CD8-positive, alpha-beta memory T cell (primary cell): Measurements from ENCODE around the gene LITAFD. TPM values are rescaled to one million over a fixed set of nuclear protein-coding genes. Genes with fewer than 3 reads are reported as not detected.
A peak's percentile ranks its signal among the peaks of the same experiment; 100 is the strongest.

Experiments
- CTCF ChIA-PET: fragments of 350-600 bp; sonication (Branson Sonifier 250); formaldehyde crosslinking; loops from one replicate; lab custom pipeline; 2021; ENCODE audit warnings: antibody characterized with exemption; lab: Charles Lee
- POLR2A ChIA-PET: fragments of 350-600 bp; sonication (Branson Sonifier 250); formaldehyde crosslinking; loops from one replicate; lab custom pipeline; 2021; ENCODE audit warnings: antibody characterized with exemption; lab: Charles Lee
- DNase-seq, 5 donors: peaks; one replicate each; pipeline versions ENCODE4 v3.0.0 to v3.0.0-alpha.2; 2020 to 2022; ENCODE audit warnings: mixed read lengths in 1 of 5
- H3K27ac ChIP-seq: one replicate; pipeline ENCODE4 v1.7.0; 2013; ENCODE audit warnings: low read depth, mild to moderate bottlenecking, low read length, moderate library complexity
- H3K27me3 ChIP-seq: 2 replicates; pipeline ENCODE4 v1.7.0; 2013; ENCODE audit warnings: low read length, mild to moderate bottlenecking; ENCODE audit not compliant: insufficient read depth, poor library complexity, severe bottlenecking
- H3K36me3 ChIP-seq: 2 replicates; pipeline ENCODE4 v1.7.0; 2013; ENCODE audit warnings: mild to moderate bottlenecking, low read length, moderate library complexity; ENCODE audit not compliant: insufficient read depth
- H3K4me1 ChIP-seq: 2 replicates; pipeline ENCODE4 v1.7.0; 2013; ENCODE audit warnings: mild to moderate bottlenecking, low read length, moderate library complexity; ENCODE audit not compliant: insufficient read depth
- H3K4me3 ChIP-seq: 2 replicates; pipeline ENCODE4 v1.7.0; 2013; ENCODE audit warnings: mild to moderate bottlenecking, low read length
- H3K9me3 ChIP-seq: 2 replicates; pipeline ENCODE4 v1.7.0; 2013; ENCODE audit warnings: mild to moderate bottlenecking, low read length
- H3K27ac Mint-ChIP-seq, 8 donors: one replicate each; pipeline ENCODE4 v1.8.0; 2020 to 2021; ENCODE audit warnings: mixed read lengths in 8 of 8, mild to moderate bottlenecking in 6 of 8, inconsistent platforms in 3 of 8, moderate library complexity in 3 of 8
- H3K27me3 Mint-ChIP-seq, 2 donors: one replicate each; pipeline ENCODE4 v1.8.0; 2020 to 2021; ENCODE audit warnings: mixed read lengths in 2 of 2, mild to moderate bottlenecking in 1 of 2, moderate library complexity in 1 of 2
- H3K36me3 Mint-ChIP-seq, 3 donors: one replicate each; pipeline ENCODE4 v1.8.0; 2020 to 2021; ENCODE audit warnings: mixed read lengths in 3 of 3, inconsistent platforms in 1 of 3, mild to moderate bottlenecking in 1 of 3
- H3K4me1 Mint-ChIP-seq, 3 donors: one replicate each; pipeline ENCODE4 v1.8.0; 2020 to 2021; ENCODE audit warnings: mixed read lengths in 3 of 3, inconsistent platforms in 1 of 3, mild to moderate bottlenecking in 1 of 3
- H3K4me3 Mint-ChIP-seq, 7 donors: one replicate each; pipeline ENCODE4 v1.8.0; 2020 to 2021; ENCODE audit warnings: mixed read lengths in 7 of 7, mild to moderate bottlenecking in 6 of 7, moderate library complexity in 4 of 7, inconsistent platforms in 2 of 7
- H3K9me3 Mint-ChIP-seq, 5 donors: one replicate each; pipeline ENCODE4 v1.8.0; 2020 to 2022; ENCODE audit warnings: mixed read lengths in 5 of 5, mild to moderate bottlenecking in 3 of 5, moderate library complexity in 2 of 5, inconsistent platforms in 1 of 5
- polyA plus RNA-seq: library from polyadenylated mRNA; unstranded; fragments of 300-500 nt; fragmentation: Illumina TruSeq; gene quantifications from one replicate; pipeline ENCODE4 v1.2.3, GENCODE V29; 2021
- total RNA-seq, 2 experiments: library from RNA; stranded (reverse); gene quantifications; one replicate each; pipeline ENCODE4 v1.2.3, GENCODE V29; 2021

Gene LITAFD
- total and polyA plus RNA-seq, 3 experiments from 2014 or later, result not detected

DNA sequence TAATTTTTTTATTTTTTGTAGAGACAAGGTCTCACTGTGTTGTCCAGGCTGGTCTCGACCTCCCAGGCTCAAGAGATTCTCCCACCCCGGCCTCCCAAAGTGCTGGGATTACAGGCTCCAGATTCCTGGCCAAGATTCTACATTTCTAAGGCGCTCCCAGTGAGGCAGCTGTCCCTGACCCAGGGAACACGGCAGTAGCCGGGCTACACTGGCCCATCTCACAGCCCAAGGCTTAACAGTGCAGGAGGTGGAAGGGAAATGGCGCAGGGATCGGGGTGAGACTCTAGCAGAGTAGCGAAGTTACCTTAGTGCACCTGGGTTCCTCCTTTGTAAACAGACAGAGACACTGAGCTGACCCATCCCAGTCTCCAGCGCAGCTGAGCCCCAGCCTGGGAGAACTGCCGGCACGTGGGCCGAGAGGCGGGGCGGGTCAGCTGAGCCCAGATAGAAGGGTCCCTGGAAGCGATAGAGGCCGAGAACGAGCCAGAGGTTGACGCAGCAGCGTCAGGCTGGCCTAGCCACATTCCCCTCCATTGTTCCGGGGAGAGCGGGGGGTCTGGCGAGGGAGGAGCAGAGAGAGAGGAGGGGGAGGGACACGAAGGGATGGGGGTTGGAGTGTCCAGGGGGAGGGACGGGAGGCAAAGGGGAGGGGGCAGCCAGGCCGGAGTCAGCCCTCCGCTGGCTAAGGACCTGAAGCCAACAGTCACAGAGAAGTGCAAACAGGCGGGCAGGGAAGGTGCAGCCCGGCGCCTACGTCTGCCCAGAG, 15.8 kb upstream of the LITAFD start:
- Mint-ChIP-seq H3K4me1 (peaks cover 51 to 67% (median 51%) of the 10 kb centered on the region in 3 donors), H3K27ac (peak overlapping the region in 7 of 8 donors; percentile 34 to 89 (median 45)), H3K27me3 (no peaks in the 10 kb centered on the region), H3K4me3 (peak overlapping the region; percentile 32 to 88 (median 65)), H3K9me3 (no peaks in the 10 kb centered on the region), H3K36me3 (peaks cover 0 to 15% (median 0%) of the 10 kb centered on the region in 3 donors)
- Histone ChIP-seq H3K27ac (no peak overlapping the region), H3K27me3 (no peaks in the 10 kb centered on the region), H3K36me3 (peaks cover 5% of the 10 kb centered on the region), H3K4me1 (peaks cover 30% of the 10 kb centered on the region), H3K9me3 (no peaks in the 10 kb centered on the region), H3K4me3 (no peak overlapping the region)
- no peak for DNase-seq
- ChIA-PET CTCF (interaction anchor here (0.8 to 1.3 kb wide), 2 partner anchors 13 to 299 kb away, joined by 3 to 5 read pairs; no protein-coding TSS in a partner anchor), POLR2A (interaction anchor here (1.3 kb wide), 1 partner anchor 225 kb away, joined by 4 read pairs; the partner anchor contains the start of gene HAPSTR1)

DNA sequence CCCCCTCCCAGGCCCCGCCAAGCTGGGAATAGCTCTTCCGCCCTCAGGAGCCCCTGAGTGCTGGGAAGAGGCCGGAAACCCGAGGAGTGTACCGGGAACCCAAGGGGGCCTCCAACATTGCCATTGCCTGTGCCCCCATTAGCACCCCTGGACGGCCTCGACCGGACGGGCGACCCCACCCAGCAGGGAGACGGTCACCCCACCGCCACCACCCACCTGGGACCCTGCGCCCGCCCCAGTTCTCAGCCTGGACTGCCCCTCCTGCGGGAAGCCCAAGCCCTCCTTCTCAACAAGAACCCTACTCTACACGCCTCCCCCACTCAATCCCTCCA, 15.3 kb upstream of the LITAFD start:
- DNase-seq, result no peak
- ChIA-PET CTCF (interaction anchor here (2.4 to 4.8 kb wide), 2 partner anchors 13 to 142 kb away, joined by 6 to 51 read pairs; partner anchors contain the start of gene LITAFD), POLR2A (interaction anchor here (2.4 kb wide), 1 partner anchor 70 kb away, joined by 17 read pairs; the partner anchor contains the start of genes PMM2 and TMEM186)
- Mint-ChIP-seq H3K4me1 (peaks cover 51 to 66% (median 51%) of the 10 kb centered on the region in 3 donors), H3K9me3 (no peaks in the 10 kb centered on the region), H3K4me3 (peak overlapping the region; percentile 84 to 97 (median 95)), H3K36me3 (peaks cover 0 to 15% (median 0%) of the 10 kb centered on the region in 3 donors), H3K27ac (peak overlapping the region; percentile 19 to 96 (median 90)), H3K27me3 (no peaks in the 10 kb centered on the region)
- Histone ChIP-seq H3K27ac (peak overlapping the region; percentile 68), H3K9me3 (no peaks in the 10 kb centered on the region), H3K4me1 (peaks cover 30% of the 10 kb centered on the region), H3K4me3 (peak overlapping the region; percentile 77), H3K36me3 (peaks cover 5% of the 10 kb centered on the region), H3K27me3 (no peaks in the 10 kb centered on the region)

GRCh38 chr16:8867216-8867931, 14.8 kb upstream of the LITAFD start:
- Mint-ChIP-seq H3K27ac (peak overlapping the region; percentile 63 to 96 (median 90)), H3K27me3 (no peaks in the 10 kb centered on the region), H3K4me3 (peak overlapping the region; percentile 84 to 97 (median 95)), H3K4me1 (peaks cover 47 to 62% (median 48%) of the 10 kb centered on the region in 3 donors), H3K9me3 (no peaks in the 10 kb centered on the region), H3K36me3 (peaks cover 0 to 15% (median 0%) of the 10 kb centered on the region in 3 donors)
- Histone ChIP-seq H3K27ac (peak overlapping the region; percentile 68), H3K36me3 (peaks cover 5% of the 10 kb centered on the region), H3K27me3 (no peaks in the 10 kb centered on the region), H3K4me3 (peak overlapping the region; percentile 77), H3K4me1 (peaks cover 30% of the 10 kb centered on the region), H3K9me3 (no peaks in the 10 kb centered on the region)
- ChIA-PET CTCF (interaction anchor here (1.6 to 4.8 kb wide), 3 partner anchors 8 to 142 kb away, joined by 4 to 51 read pairs (median 6); partner anchors contain the start of gene LITAFD), POLR2A (interaction anchor here (1.7 to 2.4 kb wide), 2 partner anchors 70 to 94 kb away, joined by 9 to 17 read pairs; partner anchors contain the start of genes PMM2 and TMEM186)
- DNase-seq, result peak in 1 of 5 donors; percentile 43

GRCh38 chr16:8867932-8868415, 14.2 kb upstream of the LITAFD start:
- no peaks in the 10 kb centered on the region for H3K27me3 Mint-ChIP-seq
- Histone ChIP-seq H3K27me3 (no peaks in the 10 kb centered on the region), H3K36me3 (peaks cover 5% of the 10 kb centered on the region), H3K4me3 (peak overlapping the region; percentile 77), H3K27ac (peak overlapping the region; percentile 68), H3K4me1 (peaks cover 30% of the 10 kb centered on the region), H3K9me3 (no peaks in the 10 kb centered on the region)
- CTCF ChIA-PET, result interaction anchor here (1.3 to 4.8 kb wide), 4 partner anchors 8 to 141 kb away, joined by 3 to 51 read pairs (median 5); partner anchors contain the start of gene LITAFD
- H3K4me3 Mint-ChIP-seq, result peak overlapping the region; percentile 84 to 97 (median 95)
- POLR2A ChIA-PET, result interaction anchor here (0.8 to 2.4 kb wide), 5 partner anchors 12 to 224 kb away, joined by 3 to 17 read pairs (median 9); partner anchors contain the start of genes HAPSTR1, PMM2 and TMEM186
- H3K27ac Mint-ChIP-seq, result peak overlapping the region; percentile 63 to 95 (median 88)
- H3K9me3 Mint-ChIP-seq, result no peaks in the 10 kb centered on the region
- peaks cover 0 to 15% (median 0%) of the 10 kb centered on the region in 3 donors for H3K36me3 Mint-ChIP-seq
- H3K4me1 Mint-ChIP-seq, result peaks cover 44 to 57% (median 47%) of the 10 kb centered on the region in 3 donors
- peak in 4 of 5 donors; percentile 60 to 81 (median 70) for DNase-seq

DNA sequence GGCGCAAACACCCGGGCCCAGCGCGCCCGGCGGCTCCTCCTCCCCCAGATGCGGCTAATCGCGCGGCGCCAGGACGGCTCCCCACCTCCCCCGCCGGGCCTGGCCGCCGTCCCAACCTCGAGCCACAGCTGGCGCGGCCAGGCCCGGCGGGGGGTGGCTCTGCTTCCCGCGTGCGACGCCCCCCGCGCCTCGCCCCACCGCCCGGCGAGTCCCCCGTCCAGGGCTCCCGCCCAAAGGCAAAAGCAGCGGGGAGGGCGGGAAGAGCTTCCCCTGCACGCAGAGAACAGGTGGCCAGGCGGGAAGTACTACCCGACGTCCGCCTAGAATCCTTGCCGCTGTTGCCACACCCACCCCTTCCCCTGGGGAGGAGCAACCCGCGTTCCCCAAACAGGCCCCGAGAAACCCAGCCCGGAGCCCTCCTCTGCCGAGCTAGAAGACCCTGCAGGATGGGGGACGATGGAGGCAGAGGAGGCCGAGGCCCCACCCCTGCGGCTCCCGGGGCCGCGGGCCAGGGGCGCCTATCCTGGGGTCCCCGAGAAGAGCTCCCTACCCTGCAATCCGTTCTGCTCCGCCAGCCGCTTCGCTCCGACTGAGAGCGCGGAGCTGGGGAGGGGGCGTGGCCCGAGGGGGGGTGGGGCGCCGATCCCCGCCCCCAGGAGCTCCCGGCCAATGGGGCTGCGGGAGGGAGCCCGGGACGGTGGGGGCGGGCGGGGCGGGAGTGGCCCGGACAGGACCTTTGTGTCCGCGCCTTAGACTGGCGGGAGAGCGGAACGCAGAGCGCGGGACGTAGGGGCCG, 13.5 kb upstream of the LITAFD start, which contains the start of gene CARHSP1:
CARHSP1 (minus strand) TSS at position 591 of the 796 bp plus-strand sequence. CDS start 9,678 bp downstream, outside the sequence.
- Mint-ChIP-seq H3K27me3 (no peaks in the 10 kb centered on the region), H3K4me1 (peaks cover 45 to 58% (median 47%) of the 10 kb centered on the region in 3 donors), H3K27ac (peak within 1 kb of the TSS; percentile 63 to 96 (median 88)), H3K4me3 (peak within 1 kb of the TSS; percentile 84 to 97 (median 95)), H3K9me3 (no peaks in the 10 kb centered on the region), H3K36me3 (peaks cover 0 to 15% (median 0%) of the 10 kb centered on the region in 3 donors)
- Histone ChIP-seq H3K4me3 (peak within 1 kb of the TSS; percentile 77), H3K27me3 (no peaks in the 10 kb centered on the region), H3K9me3 (no peaks in the 10 kb centered on the region), H3K4me1 (peaks cover 30% of the 10 kb centered on the region), H3K36me3 (peaks cover 5% of the 10 kb centered on the region), H3K27ac (peak within 1 kb of the TSS; percentile 68)
- ChIA-PET CTCF (interaction anchor here (0.9 to 4.8 kb wide), 5 partner anchors 9 to 140 kb away, joined by 3 to 51 read pairs (median 4); partner anchors contain the start of gene LITAFD), POLR2A (interaction anchor here (0.8 to 2.4 kb wide), 11 partner anchors 12 to 225 kb away, joined by 3 to 17 read pairs (median 3); partner anchors contain the start of genes ABAT, HAPSTR1, PMM2 and TMEM186)
- DNase-seq, result peak; percentile 70 to 81 (median 80)

DNA sequence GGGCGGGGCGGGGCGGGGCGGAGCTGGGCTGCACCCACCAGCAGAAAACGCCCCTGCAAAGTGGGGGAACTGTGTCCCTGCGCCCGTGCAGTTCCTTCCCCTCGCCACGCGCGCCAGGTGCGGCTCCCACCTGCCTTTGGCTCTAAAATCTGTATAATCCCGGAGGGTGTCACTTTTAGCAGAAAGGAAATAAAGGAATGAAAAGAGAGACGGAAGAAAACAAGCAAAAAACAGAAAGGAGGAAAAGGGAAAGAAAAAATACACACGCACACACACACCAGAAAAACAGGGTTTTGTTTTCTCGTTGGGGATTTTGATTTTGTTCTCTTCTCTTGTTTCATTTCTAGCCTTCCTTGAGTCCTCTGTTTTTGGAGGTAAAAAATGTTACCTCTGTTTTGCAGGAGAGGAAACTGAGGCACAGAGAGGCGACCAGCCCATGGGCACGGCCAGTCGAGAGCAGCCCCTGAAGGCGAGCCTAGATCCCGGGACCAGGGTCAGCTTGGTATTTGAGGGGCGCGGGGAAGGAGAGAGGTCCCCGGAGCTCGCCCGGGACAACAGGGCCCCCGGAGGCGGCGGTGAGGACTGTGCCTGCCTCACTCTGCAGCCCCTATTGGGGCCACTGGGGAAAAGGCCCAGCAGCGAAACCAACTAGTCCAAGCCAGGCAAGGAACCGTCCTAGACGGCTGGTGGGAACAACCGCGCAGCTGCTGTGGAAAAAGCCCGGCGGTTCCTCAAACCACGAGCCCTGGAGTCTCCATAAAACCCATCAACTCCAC, 12.8 kb upstream of the LITAFD start:
- Mint-ChIP-seq H3K4me3 (peak overlapping the region; percentile 84 to 95 (median 89)), H3K36me3 (peaks cover 0 to 13% (median 0%) of the 10 kb centered on the region in 3 donors), H3K9me3 (no peaks in the 10 kb centered on the region), H3K27ac (peak overlapping the region; percentile 7 to 96 (median 58)), H3K4me1 (peaks cover 41 to 56% (median 44%) of the 10 kb centered on the region in 3 donors), H3K27me3 (no peaks in the 10 kb centered on the region)
- Histone ChIP-seq H3K36me3 (no peaks in the 10 kb centered on the region), H3K27ac (peak overlapping the region; percentile 44), H3K4me1 (peaks cover 25% of the 10 kb centered on the region), H3K27me3 (no peaks in the 10 kb centered on the region), H3K4me3 (peak overlapping the region; percentile 53), H3K9me3 (no peaks in the 10 kb centered on the region)
- ChIA-PET CTCF (interaction anchor here (0.9 to 4.8 kb wide), 5 partner anchors 10 to 140 kb away, joined by 3 to 51 read pairs (median 4); partner anchors contain the start of gene LITAFD), POLR2A (interaction anchor here (0.9 to 2.4 kb wide), 9 partner anchors 14 to 225 kb away, joined by 3 to 17 read pairs (median 3); partner anchors contain the start of genes ABAT, HAPSTR1, PMM2 and TMEM186)
- no peak for DNase-seq
